Fibroblast of gingiva (primary cell): Measurements from ENCODE around the gene CFAP61.
A peak's percentile ranks its signal among the peaks of the same experiment; 100 is the strongest.

Source experiments
- DNase-seq: peaks from one replicate; pipeline ENCODE4 v3.0.0-alpha.2; 2011; ENCODE audit warnings: low read depth

CFAP61 gene

DNA sequence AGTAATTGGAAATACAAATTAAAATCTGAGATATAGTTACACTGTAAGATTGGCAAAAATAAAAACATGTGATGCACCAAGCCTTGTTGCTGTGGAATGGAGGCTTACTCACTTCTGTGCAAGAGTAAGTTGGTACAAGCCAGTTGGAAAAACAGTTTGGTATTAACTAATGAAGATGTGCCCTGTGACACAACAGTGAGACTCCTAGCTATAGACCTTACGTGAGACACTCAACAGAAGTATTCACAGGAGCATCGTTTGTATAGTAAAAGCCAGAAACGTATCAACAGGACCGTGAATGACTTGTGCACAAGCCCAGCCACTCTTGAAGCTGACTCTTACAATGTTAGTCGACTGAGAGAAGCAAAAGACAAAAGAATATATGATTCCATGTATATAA is 20.5 kb upstream of the CFAP61 start:
- no peak for DNase-seq

DNA sequence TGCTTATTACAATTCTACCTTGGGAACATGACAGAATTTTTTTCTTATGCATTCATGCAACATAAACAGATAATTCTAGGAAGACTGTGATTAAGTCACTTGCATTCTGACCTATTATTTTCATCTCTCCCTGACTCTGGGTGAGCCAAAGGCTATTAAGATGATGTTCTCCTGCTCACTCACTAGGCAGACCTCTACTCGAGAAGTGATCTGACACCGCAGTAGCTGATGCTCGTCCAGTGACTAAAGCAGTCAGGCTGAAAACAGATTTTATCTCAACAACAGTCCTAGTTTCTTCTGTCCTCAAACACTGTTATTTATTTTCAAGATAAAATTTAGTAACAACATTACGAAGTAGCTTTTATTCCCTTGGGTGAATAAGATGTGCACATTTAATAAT is 17.8 kb upstream of the CFAP61 start:
- DNase-seq, result no peak

DNA sequence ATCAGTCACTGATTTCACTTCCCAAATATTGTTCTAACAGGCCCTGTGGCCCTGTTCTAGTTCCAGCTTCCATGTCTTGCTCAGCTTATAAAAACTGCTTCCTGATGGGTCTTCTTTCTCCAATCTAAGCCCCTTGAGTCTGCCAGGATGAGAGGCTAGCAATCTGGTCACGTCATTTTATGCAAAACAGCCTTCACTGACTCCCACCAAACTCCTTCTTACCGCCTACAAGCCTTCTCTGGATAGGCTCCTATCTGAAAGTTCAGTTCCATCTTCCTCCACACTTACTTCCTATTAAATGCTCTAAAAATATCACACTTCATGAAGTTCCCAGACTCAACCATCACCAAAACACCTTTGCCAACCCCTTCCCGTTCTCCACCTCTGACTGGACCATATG is 15.6 kb upstream of the CFAP61 start:
- no peak for DNase-seq

DNA sequence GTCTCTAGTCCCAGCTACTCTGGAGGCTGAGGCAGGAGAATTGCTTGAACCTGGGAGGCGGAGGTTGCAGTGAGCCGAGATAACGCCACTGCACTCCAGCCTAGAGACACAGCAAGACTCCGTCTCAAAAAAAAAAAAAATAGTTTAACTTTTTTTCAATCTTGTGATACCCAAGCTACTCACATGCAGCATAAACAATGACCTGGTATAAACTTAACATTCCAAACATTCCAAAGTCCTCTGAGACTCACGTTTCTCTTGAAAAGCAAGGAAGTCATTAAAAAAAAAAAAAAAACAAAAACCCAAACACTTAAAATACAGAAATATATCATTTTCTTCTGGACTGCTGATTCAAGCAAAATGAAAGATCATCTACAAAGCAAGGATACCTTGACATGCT is 14.4 kb upstream of the CFAP61 start:
- peak; percentile 25 for DNase-seq

DNA sequence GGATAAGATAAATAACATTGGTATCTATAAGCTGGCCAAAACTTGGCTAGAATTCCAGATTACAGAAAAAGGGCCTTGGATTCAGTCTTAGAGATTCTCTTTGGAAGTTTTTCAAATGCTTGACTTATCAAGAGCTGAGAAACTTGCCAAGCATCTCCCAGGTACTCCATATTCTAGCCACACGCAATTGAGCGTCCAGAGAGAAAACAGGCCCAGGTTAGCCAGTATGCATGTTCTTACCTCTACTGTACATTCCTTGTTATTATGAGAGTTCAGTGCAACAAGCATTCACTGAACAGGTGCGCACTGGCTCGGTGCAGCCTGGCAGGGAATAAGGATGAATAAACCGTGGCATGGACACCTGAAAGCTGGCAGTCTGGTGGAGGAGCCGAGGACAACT is 13.7 kb upstream of the CFAP61 start:
- DNase-seq, result no peak

DNA sequence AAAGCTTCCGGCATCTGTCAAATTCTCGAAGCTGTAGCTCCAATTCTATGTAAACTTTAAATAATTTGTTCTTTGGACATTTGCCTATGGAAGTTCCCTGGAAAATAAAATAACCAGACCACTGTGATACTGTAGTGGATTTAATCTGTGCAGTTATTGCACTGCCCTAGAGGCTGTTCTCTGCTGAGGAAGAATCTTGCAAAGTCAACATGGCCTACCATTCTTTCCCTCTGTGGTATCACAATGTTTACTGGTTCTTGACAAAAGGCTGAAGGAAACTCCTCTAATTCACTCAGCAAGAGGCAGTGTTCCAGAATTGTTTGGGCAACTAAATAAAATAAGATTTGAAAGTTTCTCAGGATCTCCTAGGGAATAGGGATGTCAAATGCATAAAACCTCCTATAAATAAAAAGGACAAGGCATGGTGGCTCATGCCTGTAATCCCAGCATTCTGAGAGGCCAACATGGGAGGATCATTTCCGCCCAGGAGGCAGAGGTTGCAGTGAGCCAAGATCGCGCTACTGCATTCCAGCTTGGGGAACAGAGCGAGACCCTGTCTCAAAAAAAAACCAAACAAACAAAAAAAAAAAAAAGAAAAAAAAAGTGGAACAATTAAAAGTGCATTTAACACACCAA is 12.5 kb upstream of the CFAP61 start:
- DNase-seq, result no peak

DNA sequence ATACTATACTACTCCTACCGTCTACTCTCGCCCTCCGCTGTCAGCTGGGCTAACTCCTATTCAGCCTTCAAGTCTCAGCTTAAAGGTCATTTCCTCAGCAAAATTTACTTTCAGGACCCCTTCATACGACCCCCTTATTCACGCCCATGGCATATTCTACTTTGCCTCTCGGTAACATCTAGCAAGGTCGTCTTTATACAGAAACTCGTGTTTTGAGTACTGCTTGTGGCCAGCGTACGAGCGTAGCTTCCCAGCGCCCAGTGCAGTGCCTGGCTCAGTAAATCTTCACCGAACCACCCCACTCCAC is 612 bp upstream of the CFAP61 start:
- no peak for DNase-seq

DNA sequence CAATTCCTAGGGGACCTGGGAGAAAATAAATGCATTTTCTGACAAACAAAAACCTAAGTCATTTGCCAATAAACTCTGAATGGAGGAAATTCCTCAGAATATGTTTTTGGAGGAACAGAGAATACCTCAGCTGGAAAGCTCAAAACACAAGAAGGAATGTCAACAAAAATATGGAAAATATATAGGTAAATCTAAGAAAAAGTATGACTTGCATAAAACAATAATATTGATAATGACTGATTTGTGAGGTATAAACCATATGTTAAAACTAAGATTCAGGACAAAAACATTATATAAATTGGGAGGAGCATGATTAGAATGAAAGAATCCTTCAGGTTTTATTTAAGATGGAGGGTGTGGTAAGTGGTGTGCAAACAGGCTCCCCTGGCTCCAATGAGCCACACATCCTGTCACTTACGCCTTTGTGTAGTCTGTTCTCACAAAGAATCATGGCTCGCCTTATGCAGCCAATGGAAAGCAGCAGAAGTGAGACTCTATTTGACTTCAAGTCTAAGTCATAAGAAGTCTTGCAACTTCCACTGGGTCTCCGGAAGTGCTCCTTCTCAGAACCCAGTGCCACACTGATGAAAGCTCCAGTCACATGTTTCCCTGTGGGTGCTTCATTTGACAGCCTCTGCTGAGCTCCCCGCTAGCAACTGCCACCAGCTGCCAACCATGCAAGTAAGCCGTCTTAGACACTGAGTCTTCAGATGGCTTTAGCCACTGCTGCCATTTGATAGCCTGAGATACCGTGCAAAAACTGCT is 8.1 kb downstream of the CFAP61 start:
- no peak for DNase-seq

DNA sequence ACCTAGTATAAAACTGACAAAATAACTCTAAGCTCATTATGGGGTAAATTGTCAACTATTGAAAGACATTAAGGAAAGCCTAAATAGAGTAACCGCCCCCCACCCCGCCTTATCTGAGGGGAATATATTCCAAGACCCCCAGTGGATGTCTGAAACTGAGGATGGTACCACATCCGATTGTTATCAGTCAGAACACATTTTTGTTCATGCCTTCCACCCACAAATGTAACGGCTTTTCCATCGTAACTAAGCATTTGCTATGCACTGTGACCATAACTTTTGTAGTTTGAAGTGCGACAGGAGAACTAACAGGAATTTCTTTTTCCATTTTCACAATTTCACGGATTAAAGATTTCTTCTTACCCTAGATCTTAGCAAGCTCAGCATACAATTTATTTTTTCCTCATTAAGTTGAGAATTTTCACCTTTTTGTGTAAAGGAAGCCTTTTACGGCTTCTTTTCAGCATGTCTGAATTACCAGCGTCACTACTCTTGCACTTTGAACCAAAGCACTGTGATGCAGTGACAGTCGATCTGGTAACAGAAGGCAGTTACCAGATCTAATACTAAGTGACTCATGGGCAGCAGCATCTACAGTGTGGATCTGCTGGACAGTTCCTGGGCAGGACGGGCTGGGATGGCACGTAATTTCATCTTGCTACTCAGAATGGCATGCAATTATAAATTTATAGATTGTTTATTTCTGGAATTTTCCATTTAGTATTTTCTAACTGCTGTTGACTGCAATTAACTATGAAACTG is 11.8 kb downstream of the CFAP61 start:
- no peak for DNase-seq

DNA sequence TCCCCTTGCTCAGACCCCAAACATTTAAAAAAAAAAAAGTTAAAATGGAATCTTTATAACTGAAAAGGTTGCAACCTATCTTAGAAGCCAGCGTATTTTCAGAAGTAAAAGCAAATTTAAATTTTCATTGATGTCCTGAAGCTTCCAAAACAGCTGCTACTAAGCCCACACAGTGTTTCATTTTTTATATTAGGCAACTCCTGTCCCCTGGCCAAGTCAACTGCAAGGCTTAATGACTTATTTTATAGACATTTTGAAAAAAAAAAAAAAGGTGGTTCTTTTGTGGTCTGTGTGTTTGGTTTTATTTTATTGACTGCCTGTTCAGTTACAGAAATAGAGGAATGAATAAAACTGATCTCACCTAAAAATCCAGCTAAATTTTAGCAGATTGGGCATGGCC is 13.0 kb downstream of the CFAP61 start:
- DNase-seq, result no peak

DNA sequence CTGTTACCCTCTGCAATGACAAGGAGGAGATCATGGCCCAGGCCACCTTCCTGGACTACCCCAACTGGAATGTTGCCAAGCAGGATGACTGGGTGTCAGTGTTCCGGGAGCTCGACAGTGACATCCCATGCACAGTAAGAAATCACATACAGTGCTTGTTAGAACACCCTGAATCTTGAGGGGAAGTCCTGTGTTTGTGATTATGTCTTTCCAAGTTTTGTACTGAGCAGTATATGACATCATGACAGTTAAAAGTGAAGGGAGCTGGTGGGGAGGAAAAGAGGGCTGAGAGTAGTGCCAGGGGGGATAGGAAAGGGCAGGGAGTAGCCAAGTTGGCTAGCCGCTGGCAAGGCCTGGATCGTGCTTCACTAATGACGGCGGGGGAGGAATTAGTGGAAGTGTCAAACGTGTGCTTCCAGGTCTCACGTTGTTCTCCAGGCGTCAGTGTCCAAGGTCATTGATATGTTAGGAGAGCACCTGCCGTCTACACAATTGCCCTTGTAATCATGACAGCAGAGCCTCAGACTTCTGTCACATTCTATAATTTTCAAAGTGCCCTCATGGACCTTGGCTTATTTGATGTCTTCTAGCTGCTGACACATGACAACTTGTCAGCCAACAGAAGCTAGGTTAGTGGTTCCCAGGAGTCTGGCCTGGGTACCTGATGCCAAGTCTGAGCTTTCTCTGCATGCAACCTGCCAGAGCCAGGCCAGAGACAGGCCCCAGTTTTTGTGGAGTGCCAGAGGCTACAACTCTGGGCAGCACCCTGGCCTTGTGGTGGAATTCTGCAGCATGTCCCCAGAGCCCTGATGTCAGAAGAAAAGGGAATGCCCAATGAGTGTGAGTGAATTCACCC is 18.8 kb downstream of the CFAP61 start:
- DNase-seq, result no peak

DNA sequence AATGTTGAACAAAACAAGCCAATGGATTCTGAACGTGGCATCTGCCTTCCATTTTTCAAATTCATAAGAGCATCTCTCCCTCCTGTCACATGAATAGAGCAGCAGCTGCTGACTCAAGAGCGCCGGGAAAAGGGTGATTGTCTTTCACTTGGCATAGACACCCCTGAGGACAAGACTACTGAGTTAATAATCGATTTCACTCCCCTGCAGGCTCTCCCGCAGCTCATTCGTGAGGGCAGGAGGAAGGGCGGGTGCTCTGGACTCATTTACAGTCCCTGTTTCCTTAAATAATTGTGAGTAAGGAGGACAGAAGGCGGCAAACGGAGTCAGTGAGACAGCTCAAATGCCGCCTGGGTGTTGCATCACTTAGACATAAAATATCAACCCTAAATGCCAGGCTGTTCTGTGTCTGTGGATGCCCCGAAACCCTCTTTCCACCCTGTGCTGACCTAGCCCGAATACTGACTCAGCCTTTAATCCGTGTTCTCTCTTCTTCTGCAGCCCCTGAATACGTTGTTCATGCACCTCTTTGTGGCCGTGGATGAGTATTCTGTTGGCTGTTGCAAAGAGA is 21.6 kb downstream of the CFAP61 start:
- no peak for DNase-seq

DNA sequence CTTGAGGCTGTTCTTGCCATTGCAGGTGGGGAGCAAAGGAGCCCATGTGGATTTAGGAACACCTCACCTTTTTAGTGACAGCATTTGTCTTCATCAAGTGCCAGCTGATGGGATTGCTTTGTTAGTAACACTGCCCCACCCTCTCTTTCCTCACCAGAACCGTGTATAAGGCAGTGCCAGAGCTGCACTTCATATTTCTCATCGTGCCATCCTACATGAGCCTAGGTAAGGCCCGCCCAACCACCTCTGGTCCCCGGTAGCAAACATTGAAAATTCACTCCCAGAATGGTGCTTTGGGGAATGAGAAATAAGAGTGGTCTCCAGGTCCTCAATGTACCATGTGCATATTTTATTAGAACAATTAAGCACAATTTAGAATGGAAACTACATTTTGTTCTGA is 22.7 kb downstream of the CFAP61 start:
- no peak for DNase-seq

DNA sequence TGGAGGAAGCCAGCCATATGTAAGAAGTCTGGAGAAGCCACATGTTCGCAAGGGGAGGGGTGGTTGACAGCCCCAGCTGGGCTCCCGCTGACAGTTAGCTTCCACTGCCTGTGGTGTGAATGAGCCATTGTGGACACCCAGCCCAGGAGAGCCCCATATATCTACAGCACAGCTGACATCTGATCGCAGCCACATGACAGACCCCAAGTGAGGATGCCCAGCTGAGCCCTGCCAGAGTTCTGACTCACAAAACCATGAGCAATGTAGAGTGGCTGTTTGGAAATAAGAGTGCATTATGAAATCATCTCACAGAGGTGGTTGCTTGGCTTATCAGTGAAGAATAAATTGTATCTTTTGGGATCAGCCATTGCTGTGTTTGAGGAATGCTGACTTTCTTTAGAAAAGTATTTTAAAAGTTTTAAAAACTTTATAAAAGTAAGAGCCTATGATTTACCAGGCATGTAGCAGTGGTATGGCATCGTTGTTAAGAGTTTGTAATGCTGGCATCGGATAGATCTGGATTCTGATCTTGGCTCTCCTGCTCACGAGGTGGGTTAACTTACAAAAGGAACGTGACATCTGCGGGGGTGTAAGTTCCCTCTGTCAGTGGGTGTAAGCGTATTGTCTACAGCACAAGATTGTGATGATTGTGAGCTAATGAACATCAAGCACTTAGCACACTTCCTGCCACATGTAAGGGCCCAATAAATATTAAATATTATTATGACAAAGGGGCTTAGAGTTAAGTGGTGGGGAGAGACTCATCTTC is 24.1 kb downstream of the CFAP61 start:
- DNase-seq, result peak; percentile 52

DNA sequence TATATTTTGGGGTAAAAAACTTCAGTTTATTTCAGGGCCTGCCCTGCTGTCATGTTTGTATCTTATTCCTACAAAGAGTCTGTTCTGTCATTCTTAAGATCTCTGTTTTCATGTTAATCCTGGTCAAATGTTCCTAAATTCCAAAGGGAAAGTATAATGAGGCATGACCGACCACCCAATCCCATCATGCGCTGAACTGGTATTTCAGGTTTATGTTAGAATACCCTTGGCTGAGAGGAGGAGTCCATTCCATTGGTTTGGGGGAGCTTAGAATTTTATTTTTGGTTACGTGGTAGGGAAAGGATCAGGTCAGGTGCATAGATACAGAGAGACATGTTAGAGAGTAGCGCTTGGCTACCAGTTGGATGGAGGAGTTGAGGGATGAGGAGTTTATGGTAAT is 25.7 kb downstream of the CFAP61 start:
- no peak for DNase-seq

DNA sequence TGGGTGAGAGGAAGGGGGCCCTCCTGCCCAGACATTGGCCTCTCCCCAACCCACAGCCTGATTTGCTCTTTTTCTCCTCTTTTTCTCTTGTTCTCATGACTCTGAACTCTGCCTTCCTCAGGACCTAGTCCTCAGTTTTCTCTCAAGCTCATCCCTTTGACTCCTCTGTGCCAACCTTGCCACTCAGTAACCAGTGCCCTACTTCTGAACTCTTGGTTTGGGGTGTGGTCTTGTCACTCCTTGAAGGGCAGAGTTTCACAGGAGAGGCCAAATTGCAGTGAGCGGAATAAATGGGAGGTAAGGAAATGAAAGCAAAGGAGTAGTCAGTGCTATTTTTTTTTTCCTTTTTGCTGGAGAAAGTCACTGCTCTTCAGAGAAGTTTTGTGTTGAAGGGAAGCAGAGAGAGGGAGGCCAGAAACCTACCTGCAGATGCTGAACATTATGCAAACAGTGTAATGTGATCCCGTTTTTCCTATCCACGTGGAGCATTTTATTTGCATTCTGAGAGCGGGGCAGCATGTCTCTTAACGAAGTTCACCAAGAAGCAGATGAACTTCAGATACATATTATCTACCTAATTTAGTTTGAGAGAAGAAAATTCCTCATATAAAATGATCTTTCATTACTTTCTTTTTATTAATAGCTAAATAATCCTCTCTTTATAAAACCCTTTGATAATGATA is 26.9 kb downstream of the CFAP61 start:
- no peak for DNase-seq

DNA sequence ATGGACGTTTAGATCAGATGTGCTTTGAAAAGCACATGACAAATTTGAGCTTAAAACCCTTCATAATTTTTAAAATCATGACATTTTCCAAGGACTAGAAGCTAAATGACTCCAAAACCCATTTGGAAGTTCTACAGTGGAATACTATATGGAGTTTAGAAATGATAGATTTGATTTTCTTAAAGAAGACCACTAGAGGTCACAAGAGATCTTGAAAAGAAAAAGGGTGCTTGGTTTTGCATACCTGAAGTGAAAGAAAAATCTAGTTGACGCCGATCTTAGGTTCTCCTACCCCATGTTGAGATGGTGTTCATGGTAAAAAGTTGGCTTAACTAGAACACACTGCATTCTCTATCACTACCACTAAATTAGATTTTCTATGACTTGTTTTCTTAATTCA is 31.5 kb downstream of the CFAP61 start:
- DNase-seq, result peak; percentile 16

DNA sequence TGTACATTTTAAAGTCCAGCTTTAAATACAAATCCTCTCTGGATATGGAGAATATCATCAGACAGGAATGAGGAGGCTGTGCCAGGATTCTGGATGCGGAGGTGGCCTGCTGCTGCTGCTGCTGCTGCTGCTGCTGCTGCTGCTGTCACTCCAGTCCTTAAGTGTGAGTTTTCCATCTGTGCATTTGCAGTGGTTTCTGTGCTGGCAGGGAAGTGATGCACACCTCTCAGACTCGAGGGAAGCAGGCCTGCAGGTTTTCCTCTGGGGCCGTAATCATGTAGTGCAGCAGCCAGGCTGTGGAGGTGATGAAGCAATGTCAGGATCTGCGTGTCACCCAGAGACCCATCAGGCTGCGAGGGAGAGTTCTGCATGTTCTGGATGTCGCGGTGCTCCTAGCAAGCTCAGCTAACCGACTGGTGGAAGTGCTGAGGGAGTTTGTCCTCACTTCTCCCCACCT is 32.0 kb downstream of the CFAP61 start:
- DNase-seq, result no peak

DNA sequence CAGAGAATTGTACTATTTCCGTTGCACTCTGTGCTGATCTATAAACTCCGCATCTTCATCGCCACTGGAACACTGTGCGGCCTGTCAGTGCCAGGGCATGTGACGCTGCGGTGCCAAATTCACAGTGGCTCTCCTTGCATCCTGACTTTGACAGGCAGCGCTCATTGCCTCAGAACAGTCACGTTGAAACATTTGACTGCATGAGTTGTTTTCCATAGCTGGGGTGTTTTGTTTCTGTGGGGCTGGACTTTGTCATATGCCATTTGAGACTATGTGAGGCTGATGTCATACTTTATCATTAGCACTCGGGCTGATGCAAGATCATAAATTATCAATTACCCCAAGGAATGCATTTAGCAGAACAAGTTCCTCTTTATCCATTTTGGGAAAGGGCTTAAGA is 32.7 kb downstream of the CFAP61 start:
- DNase-seq, result no peak

DNA sequence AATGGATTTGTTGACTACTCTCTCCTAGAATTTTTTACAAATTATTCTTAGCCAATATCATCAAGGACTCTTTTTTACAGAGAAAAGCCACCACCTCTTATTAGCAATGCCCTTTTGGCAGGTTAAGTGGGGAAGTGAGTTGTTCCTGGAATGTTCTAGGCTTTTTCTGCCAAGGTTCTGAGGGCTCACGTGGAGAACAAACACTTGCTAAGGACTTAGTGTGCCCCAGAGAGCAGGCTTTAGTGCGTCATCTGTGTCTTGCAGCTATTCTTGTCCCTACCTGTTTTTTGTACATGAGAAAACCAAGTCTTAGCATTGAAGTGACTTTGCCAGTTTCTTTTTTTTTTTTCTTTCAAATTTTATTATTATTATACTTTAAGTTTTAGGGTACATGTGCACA is 33.5 kb downstream of the CFAP61 start:
- DNase-seq, result no peak

DNA sequence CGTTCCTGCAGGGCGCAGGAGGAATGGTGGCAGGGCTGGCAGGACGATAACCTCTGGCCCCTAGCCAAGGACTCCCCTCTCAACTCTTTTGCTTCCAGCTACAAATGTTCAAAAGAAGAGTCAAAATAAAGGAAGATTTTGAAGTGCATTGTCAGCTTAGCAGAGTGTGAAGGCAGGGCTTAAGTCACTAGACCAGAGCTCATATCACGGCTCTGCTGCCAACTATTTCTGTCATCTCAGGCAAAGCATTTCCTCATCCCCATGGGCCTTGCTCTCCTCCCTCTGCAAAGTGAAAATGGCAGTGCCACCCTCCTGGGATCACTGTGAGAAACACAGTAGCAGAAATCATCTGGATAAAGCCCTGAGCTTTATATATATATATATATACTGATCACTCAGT is 36.7 kb downstream of the CFAP61 start:
- no peak for DNase-seq
